ENCODE measurements around the gene ADCY3. TPM values are rescaled to one million over a fixed set of nuclear protein-coding genes. Genes with fewer than 3 reads are reported as not detected.

Gene ADCY3
- total and polyA plus RNA-seq, 2 experiments from 2014 or later = 13.8 to 15.0 TPM

DNA sequence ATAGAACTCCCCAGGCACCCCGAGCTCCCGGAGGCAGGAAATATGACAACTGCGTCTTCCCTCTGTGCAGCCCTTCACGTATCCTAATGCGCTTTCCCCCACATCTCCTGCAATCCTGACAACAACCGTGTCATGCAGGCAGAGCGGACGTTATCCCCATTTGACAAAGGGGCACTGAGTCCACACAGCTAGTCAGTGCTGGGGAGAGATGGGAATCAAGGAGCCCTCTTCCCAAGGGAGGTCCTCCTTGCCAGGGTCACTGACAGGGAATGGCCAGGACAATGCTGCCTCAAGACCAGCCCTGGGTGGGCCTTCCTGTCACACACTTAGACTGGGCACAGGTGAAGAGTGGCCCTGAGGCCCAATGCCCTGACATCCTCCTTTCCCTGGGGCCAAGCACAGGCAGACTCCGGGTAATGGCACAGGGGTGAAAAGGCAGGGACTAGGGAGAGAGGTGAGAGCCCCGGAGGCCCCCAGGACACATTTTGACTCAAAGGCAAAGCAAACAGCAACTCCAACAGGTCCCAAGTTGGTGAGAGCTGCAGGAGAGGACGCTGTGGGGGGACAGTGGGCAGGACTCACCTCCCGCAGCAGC is 2.2 kb downstream of the ADCY3 start:
- Histone ChIP-seq H3K9me2 (replicated peaks; ENCODE audit: insufficient read depth) (no peaks in the 10 kb centered on the region), H3K27ac (no peak overlapping the region), H3K36me3 (replicated peaks; ENCODE audit: insufficient read depth, low read depth) (no peaks in the 10 kb centered on the region), H3K27me3 (no peaks in the 10 kb centered on the region), H3K4me1 (ENCODE audit: insufficient read depth) (no peaks in the 10 kb centered on the region), H3K4me3 (no peak overlapping the region), H2AFZ (no peak overlapping the region), H3K9me3 (ENCODE audit: low read depth) (no peaks in the 10 kb centered on the region), H3K4me2 (no peak overlapping the region), H3K79me2 (no peaks in the 10 kb centered on the region), H4K20me1 (ENCODE audit: insufficient read depth, poor library complexity, severe bottlenecking) (no peaks in the 10 kb centered on the region)
- 95% methylated on average over 12 of the region's 12 CpGs for WGBS (ENCODE audit: low lambda C conversion rate, missing lambda C conversion rate)
- DNase-seq (ENCODE audit: low spot score) = no peak
- TF ChIP-seq EZH2 (IDR thresholded peaks at IDR 0.05; ENCODE audit: borderline replicate concordance) (no peak), EZH2phosphoT487 (IDR thresholded peaks at IDR 0.05; ENCODE audit: low read depth, severe bottlenecking, unreplicated experiment) (no peak)
- TF ChIP-seq, protein P1, sequence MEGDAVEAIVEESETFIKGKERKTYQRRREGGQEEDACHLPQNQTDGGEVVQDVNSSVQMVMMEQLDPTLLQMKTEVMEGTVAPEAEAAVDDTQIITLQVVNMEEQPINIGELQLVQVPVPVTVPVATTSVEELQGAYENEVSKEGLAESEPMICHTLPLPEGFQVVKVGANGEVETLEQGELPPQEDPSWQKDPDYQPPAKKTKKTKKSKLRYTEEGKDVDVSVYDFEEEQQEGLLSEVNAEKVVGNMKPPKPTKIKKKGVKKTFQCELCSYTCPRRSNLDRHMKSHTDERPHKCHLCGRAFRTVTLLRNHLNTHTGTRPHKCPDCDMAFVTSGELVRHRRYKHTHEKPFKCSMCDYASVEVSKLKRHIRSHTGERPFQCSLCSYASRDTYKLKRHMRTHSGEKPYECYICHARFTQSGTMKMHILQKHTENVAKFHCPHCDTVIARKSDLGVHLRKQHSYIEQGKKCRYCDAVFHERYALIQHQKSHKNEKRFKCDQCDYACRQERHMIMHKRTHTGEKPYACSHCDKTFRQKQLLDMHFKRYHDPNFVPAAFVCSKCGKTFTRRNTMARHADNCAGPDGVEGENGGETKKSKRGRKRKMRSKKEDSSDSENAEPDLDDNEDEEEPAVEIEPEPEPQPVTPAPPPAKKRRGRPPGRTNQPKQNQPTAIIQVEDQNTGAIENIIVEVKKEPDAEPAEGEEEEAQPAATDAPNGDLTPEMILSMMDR (IDR thresholded peaks at IDR 0.05; ENCODE audit: poor library complexity) = no peak

DNA sequence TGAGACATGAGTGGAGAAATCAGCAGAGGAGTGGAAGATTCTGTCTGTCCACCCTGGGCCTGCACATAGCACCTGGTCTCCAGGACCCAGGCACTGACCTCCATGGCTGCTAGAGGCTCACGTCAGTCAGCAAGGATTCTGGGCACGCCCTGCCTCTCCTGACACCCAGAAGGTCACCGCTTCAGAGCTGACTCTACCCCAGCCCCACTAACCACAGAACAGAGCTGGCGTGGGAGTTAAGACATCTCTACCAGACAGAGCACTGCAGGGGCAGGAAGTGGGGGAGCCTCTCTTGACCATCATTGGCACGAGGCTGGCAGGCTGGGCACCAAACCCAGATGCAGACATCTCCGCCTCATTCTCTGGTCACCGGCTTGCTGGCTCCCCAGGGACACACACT is 3.0 kb downstream of the ADCY3 start:
- Histone ChIP-seq H3K36me3 (replicated peaks; ENCODE audit: insufficient read depth, low read depth) (no peaks in the 10 kb centered on the region), H4K20me1 (ENCODE audit: insufficient read depth, poor library complexity, severe bottlenecking) (no peaks in the 10 kb centered on the region), H3K9me2 (replicated peaks; ENCODE audit: insufficient read depth) (no peaks in the 10 kb centered on the region), H3K27ac (no peak overlapping the region), H3K4me3 (no peak overlapping the region), H3K27me3 (no peaks in the 10 kb centered on the region), H3K4me1 (ENCODE audit: insufficient read depth) (no peaks in the 10 kb centered on the region), H3K79me2 (no peaks in the 10 kb centered on the region), H3K4me2 (no peak overlapping the region), H3K9me3 (ENCODE audit: low read depth) (no peaks in the 10 kb centered on the region), H2AFZ (no peak overlapping the region)
- WGBS (ENCODE audit: low lambda C conversion rate, missing lambda C conversion rate) = 89% methylated on average over 7 of the region's 7 CpGs
- DNase-seq (ENCODE audit: low spot score) = no peak
- TF ChIP-seq, protein P1 (IDR thresholded peaks at IDR 0.05; ENCODE audit: poor library complexity) = no peak
- no peak for TF ChIP-seq EZH2phosphoT487 (IDR thresholded peaks at IDR 0.05; ENCODE audit: low read depth, severe bottlenecking, unreplicated experiment)
- TF ChIP-seq EZH2 (IDR thresholded peaks at IDR 0.05; ENCODE audit: borderline replicate concordance) = no peak

DNA sequence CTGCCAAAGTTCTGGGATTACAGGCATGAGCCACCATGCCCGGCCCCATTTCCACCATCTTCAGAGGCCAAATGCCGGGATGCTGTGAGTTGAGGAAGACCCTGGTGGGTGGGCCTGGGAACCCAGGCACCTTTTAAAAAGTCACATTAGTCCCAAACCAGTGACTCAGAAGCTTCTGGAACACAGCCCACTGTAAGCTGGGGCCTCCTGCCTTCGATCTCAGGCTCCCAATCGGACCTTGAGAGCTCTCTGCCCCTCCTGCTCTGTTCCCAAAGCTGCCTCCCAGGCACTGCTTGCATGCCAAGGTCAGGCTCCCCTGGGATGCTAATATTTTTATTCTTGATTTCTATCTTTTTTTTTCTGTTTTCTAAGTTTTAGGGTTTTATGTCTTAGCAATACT is 4.2 kb downstream of the ADCY3 start:
- Histone ChIP-seq H3K4me1 (ENCODE audit: insufficient read depth) (no peaks in the 10 kb centered on the region), H3K9me3 (ENCODE audit: low read depth) (no peaks in the 10 kb centered on the region), H3K27me3 (no peaks in the 10 kb centered on the region), H2AFZ (no peak overlapping the region), H3K4me2 (no peak overlapping the region), H4K20me1 (ENCODE audit: insufficient read depth, poor library complexity, severe bottlenecking) (no peaks in the 10 kb centered on the region), H3K79me2 (no peaks in the 10 kb centered on the region), H3K4me3 (no peak overlapping the region), H3K9me2 (replicated peaks; ENCODE audit: insufficient read depth) (no peaks in the 10 kb centered on the region), H3K27ac (no peak overlapping the region), H3K36me3 (replicated peaks; ENCODE audit: insufficient read depth, low read depth) (no peaks in the 10 kb centered on the region)
- DNase-seq (ENCODE audit: low spot score) = no peak
- 90% methylated on average over 4 of the region's 4 CpGs for WGBS (ENCODE audit: low lambda C conversion rate, missing lambda C conversion rate)
- TF ChIP-seq, protein P1 (IDR thresholded peaks at IDR 0.05; ENCODE audit: poor library complexity) = no peak
- TF ChIP-seq EZH2 (IDR thresholded peaks at IDR 0.05; ENCODE audit: borderline replicate concordance) (no peak), EZH2phosphoT487 (IDR thresholded peaks at IDR 0.05; ENCODE audit: low read depth, severe bottlenecking, unreplicated experiment) (no peak)
